ENCODE measurements around the gene ZDHHC8. TPM values are rescaled to one million over a fixed set of nuclear protein-coding genes. Genes with fewer than 3 reads are reported as not detected.

ZDHHC8 gene
- total and polyA plus RNA-seq, 10 of the 15 experiments (the other 5 are each of a cell fraction or from before 2014, with no cell fraction given): 0.03 to 46.3 (median 5.3) TPM

DNA sequence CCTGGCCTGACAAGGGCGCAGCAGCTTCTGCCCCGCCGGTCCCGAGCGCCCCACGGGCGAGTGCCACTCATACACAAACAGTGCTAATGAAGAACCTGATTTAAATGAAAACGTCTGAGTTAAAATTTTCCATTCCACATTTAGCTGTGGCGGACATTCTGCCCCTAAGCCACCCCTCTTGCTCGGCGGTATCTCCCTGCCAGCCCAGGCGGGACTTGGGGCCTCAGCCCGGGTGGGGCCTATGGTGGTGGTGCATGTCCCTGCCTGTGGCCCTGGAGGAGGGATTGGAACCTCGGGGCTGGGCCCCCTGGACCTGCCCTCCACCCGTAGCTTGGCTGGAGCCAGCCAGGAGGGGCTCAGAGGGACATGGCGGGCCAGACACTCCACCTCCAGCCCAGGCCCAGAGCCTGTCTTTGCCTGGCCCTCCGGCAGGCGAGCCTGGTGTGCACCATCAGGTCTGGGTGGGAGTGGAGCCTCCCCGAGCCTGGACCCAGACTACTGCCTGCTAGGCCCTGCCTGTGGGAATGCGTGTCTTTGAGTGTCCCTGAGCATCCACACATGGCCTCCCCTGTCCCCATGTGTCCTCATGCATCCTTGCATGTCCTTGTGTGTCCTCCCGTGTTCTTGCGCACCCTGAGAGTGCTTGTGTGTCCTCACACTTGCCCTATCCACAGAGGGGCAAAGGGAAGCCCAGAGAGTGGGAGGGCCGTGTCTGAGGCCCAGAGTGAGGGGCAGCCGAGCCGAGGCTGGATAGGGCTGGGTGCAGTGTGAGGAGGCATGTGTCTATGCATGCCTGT, 4.4 kb downstream of the ZDHHC8 start:
- ChIA-PET POLR2A (no interaction called here), SMC1A (ENCODE audit: uncharacterized antibody, unreplicated experiment) (no interaction called here), RAD21 (ENCODE audit: unreplicated experiment) (no interaction called here), CTCF (no interaction called here)
- no peak overlapping the region for H3K4me3 ChIP-seq
- H2AFZ ChIP-seq (ENCODE audit: control insufficient read depth, low read depth, low read length): no peak overlapping the region
- in situ Hi-C loops (cut with MboI) (no loop called here), intact Hi-C loops (cut with micrococcal nuclease; ENCODE audit: unreplicated experiment) (no loop called here)
- no peak overlapping the region for H3K4me2 ChIP-seq (ENCODE audit: control insufficient read depth, insufficient read depth)
- DNase-seq (ENCODE audit: low read depth, low spot score) (no peak), FAIRE-seq (no peak), ATAC-seq (no peak)
- peaks cover 9% of the 10 kb centered on the region for H3K4me1 ChIP-seq (ENCODE audit: control insufficient read depth, insufficient read depth, low read length)
- no peaks in the 10 kb centered on the region; a peak in 1 of 4 replicates for H3K36me3 ChIP-seq (ENCODE audit: control insufficient read depth in 2 of 2, insufficient read depth in 2 of 2, low read length in 1 of 2)
- H3K79me2 ChIP-seq (ENCODE audit: control insufficient read depth, insufficient read depth, low read length): peaks cover 7% of the 10 kb centered on the region
- H3K27me3 ChIP-seq (replicated peaks in 1 of 2; ENCODE audit: control insufficient read depth in 2 of 2, insufficient read depth in 2 of 2, low read length in 1 of 2): no peaks in the 10 kb centered on the region
- no TSS peak for BruUV-seq (replicated peaks)
- H3K9ac ChIP-seq (ENCODE audit: control insufficient read depth, insufficient read depth, low read length): no peak overlapping the region
- 81% methylated on average over 25 of the region's 25 CpGs for WGBS (ENCODE audit: insufficient coverage, insufficient replicate concordance, low lambda C conversion rate, missing lambda C conversion rate)
- H3K27ac ChIP-seq (ENCODE audit: control insufficient read depth, insufficient read depth): no peak overlapping the region
- no peaks in the 10 kb centered on the region for H3K9me3 ChIP-seq (replicated peaks; ENCODE audit: control insufficient read depth, insufficient read depth, low read length)
- H4K20me1 ChIP-seq (ENCODE audit: control insufficient read depth, insufficient read depth): no peaks in the 10 kb centered on the region
- TF ChIP-seq NFXL1 (IDR thresholded peaks at IDR 0.05; ENCODE audit: borderline replicate concordance) (no peak), HDAC2 (IDR thresholded peaks at IDR 0.05) (no peak), POLR2AphosphoS2 (IDR thresholded peaks at IDR 0.05; ENCODE audit: low read depth, low read length) (no peak), ZNF592 (IDR thresholded peaks at IDR 0.05) (no peak), PBX3 (IDR thresholded peaks at IDR 0.05; ENCODE audit: insufficient replicate concordance, low read depth, low read length) (no peak), CREB1 (IDR thresholded peaks at IDR 0.05; ENCODE audit: low read depth) (no peak), ZNF24 (IDR thresholded peaks at IDR 0.05) (no peak), SMAD5 (IDR thresholded peaks at IDR 0.05; ENCODE audit: low read depth) (no peak)
- TF ChIP-seq, protein P1, sequence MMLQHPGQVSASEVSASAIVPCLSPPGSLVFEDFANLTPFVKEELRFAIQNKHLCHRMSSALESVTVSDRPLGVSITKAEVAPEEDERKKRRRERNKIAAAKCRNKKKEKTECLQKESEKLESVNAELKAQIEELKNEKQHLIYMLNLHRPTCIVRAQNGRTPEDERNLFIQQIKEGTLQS (IDR thresholded peaks at IDR 0.05; ENCODE audit: borderline replicate concordance, extremely low read depth, low read depth, low read length): no peak
- TF ChIP-seq, protein P2, sequence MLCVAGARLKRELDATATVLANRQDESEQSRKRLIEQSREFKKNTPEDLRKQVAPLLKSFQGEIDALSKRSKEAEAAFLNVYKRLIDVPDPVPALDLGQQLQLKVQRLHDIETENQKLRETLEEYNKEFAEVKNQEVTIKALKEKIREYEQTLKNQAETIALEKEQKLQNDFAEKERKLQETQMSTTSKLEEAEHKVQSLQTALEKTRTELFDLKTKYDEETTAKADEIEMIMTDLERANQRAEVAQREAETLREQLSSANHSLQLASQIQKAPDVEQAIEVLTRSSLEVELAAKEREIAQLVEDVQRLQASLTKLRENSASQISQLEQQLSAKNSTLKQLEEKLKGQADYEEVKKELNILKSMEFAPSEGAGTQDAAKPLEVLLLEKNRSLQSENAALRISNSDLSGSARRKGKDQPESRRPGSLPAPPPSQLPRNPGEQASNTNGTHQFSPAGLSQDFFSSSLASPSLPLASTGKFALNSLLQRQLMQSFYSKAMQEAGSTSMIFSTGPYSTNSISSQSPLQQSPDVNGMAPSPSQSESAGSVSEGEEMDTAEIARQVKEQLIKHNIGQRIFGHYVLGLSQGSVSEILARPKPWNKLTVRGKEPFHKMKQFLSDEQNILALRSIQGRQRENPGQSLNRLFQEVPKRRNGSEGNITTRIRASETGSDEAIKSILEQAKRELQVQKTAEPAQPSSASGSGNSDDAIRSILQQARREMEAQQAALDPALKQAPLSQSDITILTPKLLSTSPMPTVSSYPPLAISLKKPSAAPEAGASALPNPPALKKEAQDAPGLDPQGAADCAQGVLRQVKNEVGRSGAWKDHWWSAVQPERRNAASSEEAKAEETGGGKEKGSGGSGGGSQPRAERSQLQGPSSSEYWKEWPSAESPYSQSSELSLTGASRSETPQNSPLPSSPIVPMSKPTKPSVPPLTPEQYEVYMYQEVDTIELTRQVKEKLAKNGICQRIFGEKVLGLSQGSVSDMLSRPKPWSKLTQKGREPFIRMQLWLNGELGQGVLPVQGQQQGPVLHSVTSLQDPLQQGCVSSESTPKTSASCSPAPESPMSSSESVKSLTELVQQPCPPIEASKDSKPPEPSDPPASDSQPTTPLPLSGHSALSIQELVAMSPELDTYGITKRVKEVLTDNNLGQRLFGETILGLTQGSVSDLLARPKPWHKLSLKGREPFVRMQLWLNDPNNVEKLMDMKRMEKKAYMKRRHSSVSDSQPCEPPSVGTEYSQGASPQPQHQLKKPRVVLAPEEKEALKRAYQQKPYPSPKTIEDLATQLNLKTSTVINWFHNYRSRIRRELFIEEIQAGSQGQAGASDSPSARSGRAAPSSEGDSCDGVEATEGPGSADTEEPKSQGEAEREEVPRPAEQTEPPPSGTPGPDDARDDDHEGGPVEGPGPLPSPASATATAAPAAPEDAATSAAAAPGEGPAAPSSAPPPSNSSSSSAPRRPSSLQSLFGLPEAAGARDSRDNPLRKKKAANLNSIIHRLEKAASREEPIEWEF (IDR thresholded peaks at IDR 0.05; ENCODE audit: insufficient replicate concordance, low read depth, low read length): no peak
- TF ChIP-seq, protein P3, sequence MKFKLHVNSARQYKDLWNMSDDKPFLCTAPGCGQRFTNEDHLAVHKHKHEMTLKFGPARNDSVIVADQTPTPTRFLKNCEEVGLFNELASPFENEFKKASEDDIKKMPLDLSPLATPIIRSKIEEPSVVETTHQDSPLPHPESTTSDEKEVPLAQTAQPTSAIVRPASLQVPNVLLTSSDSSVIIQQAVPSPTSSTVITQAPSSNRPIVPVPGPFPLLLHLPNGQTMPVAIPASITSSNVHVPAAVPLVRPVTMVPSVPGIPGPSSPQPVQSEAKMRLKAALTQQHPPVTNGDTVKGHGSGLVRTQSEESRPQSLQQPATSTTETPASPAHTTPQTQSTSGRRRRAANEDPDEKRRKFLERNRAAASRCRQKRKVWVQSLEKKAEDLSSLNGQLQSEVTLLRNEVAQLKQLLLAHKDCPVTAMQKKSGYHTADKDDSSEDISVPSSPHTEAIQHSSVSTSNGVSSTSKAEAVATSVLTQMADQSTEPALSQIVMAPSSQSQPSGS (IDR thresholded peaks at IDR 0.05; ENCODE audit: low read length): no peak

Measured in GM12878 (cell line).